Thyroid gland (tissue), 4 donors: Measurements from ENCODE around the gene UBL7. TPM values are rescaled to one million over a fixed set of nuclear protein-coding genes. Genes with fewer than 3 reads are reported as not detected.
A peak's percentile ranks its signal among the peaks of the same experiment; 100 is the strongest.

Source experiments
- DNase-seq, 2 donors: peaks; one replicate each; pipeline ENCODE4 v3.0.0-alpha.2; 2019
- H3K27ac ChIP-seq, 3 donors: fragments of 200-600 bp; sonication (generic); 1 replicate in 2 of 3; 2 replicates in 1 of 3; pipeline ENCODE4 v1.5.1; 2016 to 2019; ENCODE audit warnings: mild to moderate bottlenecking in 1 of 3, moderate library complexity in 1 of 3
- H3K27me3 ChIP-seq: fragments of 200-600 bp; sonication (generic); one replicate; pipeline ENCODE4 v1.5.1; 2019
- H3K36me3 ChIP-seq, 2 donors: fragments of 200-600 bp; sonication (generic); one replicate each; pipeline ENCODE4 v1.5.1; 2016 to 2019
- H3K4me1 ChIP-seq, 2 donors: fragments of 200-600 bp; sonication (generic); one replicate each; pipeline ENCODE4 v1.5.1; 2017 to 2019
- H3K4me3 ChIP-seq, 3 donors: fragments of 200-600 bp; sonication (generic); replicated peaks in 1 of 3; 1 replicate in 2 of 3; 2 replicates in 1 of 3; pipeline ENCODE4 v1.5.1; 2016; ENCODE audit warnings: mild to moderate bottlenecking in 1 of 3
- H3K9me3 ChIP-seq: fragments of 200-600 bp; sonication (generic); one replicate; pipeline ENCODE4 v1.5.1; 2017
- POLR2A ChIP-seq, 2 donors: fragments of 450-650 bp; IDR thresholded peaks; one replicate each; pipeline ENCODE4 v1.6.1; 2017; ENCODE audit warnings: antibody characterized with exemption in 2 of 2, mild to moderate bottlenecking in 2 of 2, moderate library complexity in 1 of 2
- WGBS, 2 donors: methylation state at CpG; one replicate each; pipeline ENCODE4 v1.1.5; 2017; 5-methylcytosine and 5-hydroxymethylcytosine counted together
- intact Hi-C: fragments of 100-400 bp; cut with DNase I; formaldehyde crosslinking; loops from one replicate; pipeline ENCODE4 v1.15.1; 2023
- total RNA-seq, 4 donors: library from RNA; depleted of rRNA; stranded (reverse); fragments of >200 nt; gene quantifications; one replicate each; pipeline ENCODE4 v1.2.3, GENCODE V29; 2016
- TF ChIP-seq, protein P1 (sequence below), 6 experiments: fragments of 200-600 bp in 3 of 6; fragments of 450-650 bp in 3 of 6; sonication (generic) in 3 of 6; IDR thresholded peaks; one replicate each; pipeline ENCODE4 v1.5.1; 2016 to 2019; ENCODE audit warnings: antibody characterized with exemption in 6 of 6, mild to moderate bottlenecking in 2 of 6, inconsistent platforms in 1 of 6, moderate library complexity in 1 of 6

Gene UBL7, protein sequence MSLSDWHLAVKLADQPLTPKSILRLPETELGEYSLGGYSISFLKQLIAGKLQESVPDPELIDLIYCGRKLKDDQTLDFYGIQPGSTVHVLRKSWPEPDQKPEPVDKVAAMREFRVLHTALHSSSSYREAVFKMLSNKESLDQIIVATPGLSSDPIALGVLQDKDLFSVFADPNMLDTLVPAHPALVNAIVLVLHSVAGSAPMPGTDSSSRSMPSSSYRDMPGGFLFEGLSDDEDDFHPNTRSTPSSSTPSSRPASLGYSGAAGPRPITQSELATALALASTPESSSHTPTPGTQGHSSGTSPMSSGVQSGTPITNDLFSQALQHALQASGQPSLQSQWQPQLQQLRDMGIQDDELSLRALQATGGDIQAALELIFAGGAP
- 100 to 1,000 TPM in 1 of 4 donors, 10 to 100 TPM in 3; 60.3 to 103 (median 69.6) TPM for total RNA-seq

DNA sequence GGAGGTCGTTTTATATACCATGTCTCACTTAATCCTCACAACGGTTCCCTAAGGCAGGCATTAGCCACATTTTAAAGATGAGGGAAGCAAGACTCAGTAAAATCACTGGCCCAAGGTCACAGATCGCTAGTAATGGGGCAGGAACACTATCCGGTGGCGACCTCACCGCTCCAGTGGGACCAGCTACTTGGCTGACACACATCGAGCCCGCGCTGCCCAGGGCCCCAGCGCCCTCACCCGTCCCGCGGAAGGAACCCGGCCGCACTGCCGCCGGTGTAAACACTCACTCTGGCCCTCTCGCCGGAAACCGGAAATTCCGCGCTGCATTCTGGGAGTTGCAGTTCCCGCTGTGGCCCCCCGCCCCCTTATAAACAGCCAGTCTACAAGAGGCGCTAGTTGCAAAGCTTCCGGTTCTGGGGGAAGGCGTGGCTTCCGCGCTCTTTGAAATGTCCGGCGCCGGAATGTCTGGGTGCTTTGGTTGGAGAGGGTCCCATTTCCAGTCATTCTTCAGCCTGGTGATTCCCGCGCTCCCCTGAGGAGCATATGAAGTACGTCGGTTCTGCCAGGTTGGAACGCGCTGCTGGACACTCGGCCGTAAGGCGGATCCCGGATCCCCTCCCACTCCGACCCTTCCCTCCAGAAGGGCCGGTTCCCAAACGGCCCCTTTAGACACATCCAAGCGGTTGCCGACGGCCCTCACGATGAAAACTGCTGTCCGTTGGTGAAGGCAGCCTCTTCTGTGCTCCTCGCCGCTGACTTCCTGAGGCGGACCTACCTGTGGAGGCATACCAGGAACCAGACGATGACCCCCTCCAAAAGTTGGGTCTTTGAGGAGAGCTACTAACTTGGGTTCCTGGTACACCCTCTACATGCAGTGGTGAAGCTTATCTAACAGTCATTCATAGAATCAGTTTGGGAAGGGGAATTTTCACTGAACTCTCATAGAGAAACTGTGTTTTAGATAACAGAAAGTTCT, at the start of gene UBL7:
Gene UBL7, minus strand, starts transcription at position 290 of the 976 bp plus-strand sequence. CDS start 2,293 bp downstream, outside the sequence.
- peak; percentile 99 for DNase-seq
- Histone ChIP-seq H3K27ac (peak within 1 kb of the TSS; percentile 54 to 80 (median 61)), H3K4me3 (peak within 1 kb of the TSS; percentile 19 to 66 (median 47)), H3K9me3 (no peaks in the 10 kb centered on the region), H3K36me3 (peaks cover 4 to 12% of the 10 kb centered on the region in 2 donors), H3K27me3 (no peaks in the 10 kb centered on the region), H3K4me1 (peaks cover 12 to 17% of the 10 kb centered on the region in 2 donors)
- 0 to 1% methylated on average over 15 to 22 of the region's 54 CpGs for WGBS, 2 donors
- intact Hi-C loops = no loop called here
- TF ChIP-seq POLR2A (IDR thresholded peaks at IDR 0.05) = peak; percentile 65 to 89
- TF ChIP-seq, protein P1, sequence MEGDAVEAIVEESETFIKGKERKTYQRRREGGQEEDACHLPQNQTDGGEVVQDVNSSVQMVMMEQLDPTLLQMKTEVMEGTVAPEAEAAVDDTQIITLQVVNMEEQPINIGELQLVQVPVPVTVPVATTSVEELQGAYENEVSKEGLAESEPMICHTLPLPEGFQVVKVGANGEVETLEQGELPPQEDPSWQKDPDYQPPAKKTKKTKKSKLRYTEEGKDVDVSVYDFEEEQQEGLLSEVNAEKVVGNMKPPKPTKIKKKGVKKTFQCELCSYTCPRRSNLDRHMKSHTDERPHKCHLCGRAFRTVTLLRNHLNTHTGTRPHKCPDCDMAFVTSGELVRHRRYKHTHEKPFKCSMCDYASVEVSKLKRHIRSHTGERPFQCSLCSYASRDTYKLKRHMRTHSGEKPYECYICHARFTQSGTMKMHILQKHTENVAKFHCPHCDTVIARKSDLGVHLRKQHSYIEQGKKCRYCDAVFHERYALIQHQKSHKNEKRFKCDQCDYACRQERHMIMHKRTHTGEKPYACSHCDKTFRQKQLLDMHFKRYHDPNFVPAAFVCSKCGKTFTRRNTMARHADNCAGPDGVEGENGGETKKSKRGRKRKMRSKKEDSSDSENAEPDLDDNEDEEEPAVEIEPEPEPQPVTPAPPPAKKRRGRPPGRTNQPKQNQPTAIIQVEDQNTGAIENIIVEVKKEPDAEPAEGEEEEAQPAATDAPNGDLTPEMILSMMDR (IDR thresholded peaks at IDR 0.05) = no peak

DNA sequence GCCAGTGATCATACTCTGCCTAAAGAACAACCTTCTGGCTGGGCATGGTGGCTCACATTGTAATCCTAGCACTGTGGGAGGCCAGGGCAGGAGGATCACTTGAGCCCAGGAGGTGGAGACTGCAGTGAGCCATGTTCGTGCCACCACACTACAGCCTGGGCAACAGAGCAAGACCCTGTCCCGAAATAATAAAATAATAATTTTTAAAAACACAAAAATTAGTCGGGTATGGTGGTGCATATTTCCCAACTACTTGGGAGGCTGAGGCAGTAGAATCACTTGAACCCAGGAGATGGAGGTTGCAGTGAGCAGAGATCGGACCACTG, 45.5 kb upstream of the UBL7 start:
- TF ChIP-seq, protein P1 (IDR thresholded peaks at IDR 0.05) = no peak
- no peak for TF ChIP-seq POLR2A (IDR thresholded peaks at IDR 0.05)
- H3K27ac ChIP-seq = no peak overlapping the region
- no peak overlapping the region for H3K4me3 ChIP-seq
- H3K4me1 ChIP-seq = no peaks in the 10 kb centered on the region
- no peaks in the 10 kb centered on the region for H3K36me3 ChIP-seq
- intact Hi-C loops = no loop called here
- 97 to 99% methylated on average over 4 of the region's 4 CpGs for WGBS, 2 donors
- DNase-seq = no peak
- H3K9me3 ChIP-seq = no peaks in the 10 kb centered on the region
- no peaks in the 10 kb centered on the region for H3K27me3 ChIP-seq

DNA sequence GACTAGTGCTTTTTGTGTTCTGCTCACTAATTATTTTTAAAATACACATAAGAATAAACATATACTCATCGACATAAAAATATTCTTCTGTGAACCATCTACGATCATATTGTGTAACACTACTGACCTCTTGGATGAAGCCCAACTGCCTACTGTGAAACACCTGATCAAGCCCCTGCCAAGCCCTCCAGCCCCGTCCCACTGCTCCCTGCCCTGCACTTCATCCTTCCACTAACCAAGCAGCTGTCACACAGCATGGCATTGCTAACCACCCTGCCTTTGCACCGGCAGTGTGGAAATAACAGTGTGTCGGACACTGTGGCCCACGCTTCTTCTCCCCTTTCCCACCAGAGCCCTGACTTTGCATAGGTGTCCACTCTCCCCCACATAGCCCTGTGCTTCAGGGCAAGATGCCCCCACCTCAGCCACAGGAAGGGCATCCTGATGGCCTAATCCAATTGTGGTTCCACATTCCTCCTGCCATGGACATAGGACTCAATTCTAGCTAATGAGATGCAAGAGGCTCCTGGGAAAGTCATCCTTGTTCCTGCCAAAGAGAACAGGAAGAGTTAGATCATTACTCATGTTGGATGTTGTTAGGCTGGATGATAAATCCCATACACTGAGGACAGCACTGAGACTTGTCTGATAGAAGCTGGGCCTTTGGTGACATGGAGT, 45.0 kb upstream of the UBL7 start:
- Histone ChIP-seq H3K4me3 (no peak overlapping the region), H3K4me1 (no peaks in the 10 kb centered on the region), H3K27me3 (no peaks in the 10 kb centered on the region), H3K27ac (no peak overlapping the region), H3K9me3 (no peaks in the 10 kb centered on the region), H3K36me3 (no peaks in the 10 kb centered on the region)
- TF ChIP-seq, protein P1 (IDR thresholded peaks at IDR 0.05) = no peak
- no peak for TF ChIP-seq POLR2A (IDR thresholded peaks at IDR 0.05)
- WGBS, 2 donors = 90 to 93% methylated on average over 6 of the region's 6 CpGs
- intact Hi-C loops = no loop called here
- no peak for DNase-seq

DNA sequence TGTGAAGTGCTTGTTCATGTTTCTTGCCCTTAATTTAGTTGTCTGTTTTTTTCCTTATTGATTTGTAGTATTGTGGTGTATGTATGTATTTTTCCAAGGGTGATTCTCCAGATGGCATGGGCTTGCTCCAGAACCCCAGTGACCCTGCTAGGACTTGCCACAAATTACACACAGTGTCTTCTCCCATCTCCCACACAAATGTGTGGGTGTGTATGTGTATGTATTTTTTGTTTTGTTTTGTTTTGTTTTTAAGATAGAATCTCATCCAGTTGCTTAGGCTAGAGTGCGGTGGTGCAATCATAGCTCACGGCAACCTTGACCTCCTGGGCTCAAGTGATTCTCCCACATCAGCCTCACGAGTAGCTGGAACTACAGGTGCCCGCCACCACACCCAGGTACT, 43.9 kb upstream of the UBL7 start:
- no peaks in the 10 kb centered on the region for H3K4me1 ChIP-seq
- no peak overlapping the region for H3K27ac ChIP-seq
- H3K27me3 ChIP-seq = no peaks in the 10 kb centered on the region
- no peaks in the 10 kb centered on the region for H3K36me3 ChIP-seq
- 96 to 100% methylated on average over 4 of the region's 4 CpGs for WGBS, 2 donors
- intact Hi-C loops = no loop called here
- no peaks in the 10 kb centered on the region for H3K9me3 ChIP-seq
- TF ChIP-seq POLR2A (IDR thresholded peaks at IDR 0.05) = no peak
- TF ChIP-seq, protein P1 (IDR thresholded peaks at IDR 0.05) = no peak
- no peak for DNase-seq
- no peak overlapping the region for H3K4me3 ChIP-seq
